C4-2B (cell line): ENCODE results near the gene ARHGAP31.

ENCODE experiments used
- ZFX ChIP-seq: fragments of 450-650 bp; IDR thresholded peaks from 2 replicates; pipeline ENCODE4 v1.6.1; 2017
- TF ChIP-seq, protein P1 (sequence below): fragments of 450-650 bp; conservative IDR thresholded peaks from 2 replicates; pipeline ENCODE4 v1.5.1; 2017; ENCODE audit warnings: mild to moderate bottlenecking

DNA sequence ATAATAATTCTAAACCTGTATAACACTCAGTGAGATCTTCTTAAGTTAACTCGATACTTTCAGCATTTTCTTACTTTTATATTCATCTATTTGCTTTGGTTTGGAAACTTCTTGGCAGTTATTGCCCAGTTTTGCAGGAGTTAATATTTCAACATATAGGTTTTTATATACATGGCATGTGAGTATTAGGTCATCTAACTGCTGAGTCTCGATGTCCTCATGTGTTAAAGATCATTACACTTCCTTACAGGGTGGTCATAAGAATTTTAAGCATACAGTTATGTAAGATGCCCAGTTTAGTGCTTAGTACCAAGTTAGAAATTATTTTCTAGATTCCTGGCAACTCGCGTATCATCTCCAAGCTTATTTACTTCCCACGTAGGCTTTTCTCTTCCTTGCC, 106.3 kb downstream of the ARHGAP31 start:
- TF ChIP-seq, protein P1, sequence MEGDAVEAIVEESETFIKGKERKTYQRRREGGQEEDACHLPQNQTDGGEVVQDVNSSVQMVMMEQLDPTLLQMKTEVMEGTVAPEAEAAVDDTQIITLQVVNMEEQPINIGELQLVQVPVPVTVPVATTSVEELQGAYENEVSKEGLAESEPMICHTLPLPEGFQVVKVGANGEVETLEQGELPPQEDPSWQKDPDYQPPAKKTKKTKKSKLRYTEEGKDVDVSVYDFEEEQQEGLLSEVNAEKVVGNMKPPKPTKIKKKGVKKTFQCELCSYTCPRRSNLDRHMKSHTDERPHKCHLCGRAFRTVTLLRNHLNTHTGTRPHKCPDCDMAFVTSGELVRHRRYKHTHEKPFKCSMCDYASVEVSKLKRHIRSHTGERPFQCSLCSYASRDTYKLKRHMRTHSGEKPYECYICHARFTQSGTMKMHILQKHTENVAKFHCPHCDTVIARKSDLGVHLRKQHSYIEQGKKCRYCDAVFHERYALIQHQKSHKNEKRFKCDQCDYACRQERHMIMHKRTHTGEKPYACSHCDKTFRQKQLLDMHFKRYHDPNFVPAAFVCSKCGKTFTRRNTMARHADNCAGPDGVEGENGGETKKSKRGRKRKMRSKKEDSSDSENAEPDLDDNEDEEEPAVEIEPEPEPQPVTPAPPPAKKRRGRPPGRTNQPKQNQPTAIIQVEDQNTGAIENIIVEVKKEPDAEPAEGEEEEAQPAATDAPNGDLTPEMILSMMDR, result no peak
- TF ChIP-seq ZFX, result no peak
